Fibroblast of lung (primary cell): Measurements from ENCODE around the gene KYAT1.

Experiments
- CTCF ChIP-seq, 2 donors: IDR thresholded peaks in 1 of 2; conservative IDR thresholded peaks in 1 of 2; 1 replicate in 1 of 2; 2 replicates in 1 of 2; pipeline ENCODE4 v1.5.1; 2011 to 2012; ENCODE audit warnings: low read length in 2 of 2, control low read depth in 1 of 2, inconsistent platforms in 1 of 2, low read depth in 1 of 2, mild to moderate bottlenecking in 1 of 2
- EZH2 ChIP-seq: IDR thresholded peaks from 2 replicates; pipeline ENCODE4 v1.5.1; 2012; ENCODE audit warnings: low read length, control low read depth, mild to moderate bottlenecking; ENCODE audit errors: missing control alignments

GRCh38 chr9:128838338-128838737 lies 43.4 kb downstream of the KYAT1 start:
- TF ChIP-seq CTCF (conservative IDR thresholded peaks at IDR 0.05 in 1 of 2, IDR thresholded peaks at IDR 0.05 in 1 of 2; ENCODE audit: low read depth in 1 of 2, low read length in 2 of 2) (no peak), EZH2 (no peak)
